CD4-positive, alpha-beta T cell (primary cell): ENCODE data around the gene MUC2. TPM values are rescaled to one million over a fixed set of nuclear protein-coding genes. Genes with fewer than 3 reads are reported as not detected.

Experiments used
- ATAC-seq: fragments of 200-7000 bp; cut with Tn5 transposase; one replicate; pipeline ENCODE4 v1.10.0; 2022; ENCODE audit warnings: mild to moderate bottlenecking; ENCODE audit not compliant: poor library complexity
- CTCF ChIA-PET: fragments of 350-600 bp; sonication (Branson Sonifier 250); formaldehyde crosslinking; loops from one replicate; lab custom pipeline; 2021; ENCODE audit warnings: antibody characterized with exemption, inconsistent platforms; lab: Charles Lee
- POLR2A ChIA-PET: fragments of 350-600 bp; sonication (Branson Sonifier 250); formaldehyde crosslinking; loops from one replicate; lab custom pipeline; 2021; ENCODE audit warnings: antibody characterized with exemption, inconsistent platforms; lab: Charles Lee
- DNase-seq, 14 experiments: peaks; one replicate each; pipeline ENCODE4 v3.0.0-alpha.2; 2013 to 2020; ENCODE audit warnings: mixed read lengths in 2 of 14
- H3K27ac ChIP-seq, 2 donors: one replicate each; pipeline versions ENCODE4 v1.5.1 to v1.7.0; 2013; ENCODE audit warnings: low read length in 2 of 2, low read depth in 1 of 2, mild to moderate bottlenecking in 1 of 2
- H3K27me3 ChIP-seq, 2 experiments: 1 replicate in 1 of 2; 2 replicates in 1 of 2; pipeline versions ENCODE4 v1.6.1 to v1.7.0; 2013; ENCODE audit warnings: low read length in 2 of 2, control low read depth in 1 of 2, mild to moderate bottlenecking in 1 of 2, moderate library complexity in 1 of 2; ENCODE audit not compliant: insufficient read depth in 2 of 2, control insufficient read depth in 1 of 2
- H3K36me3 ChIP-seq: one replicate; pipeline ENCODE4 v1.6.1; 2013; ENCODE audit warnings: low read length, control low read depth; ENCODE audit not compliant: insufficient read depth
- H3K4me1 ChIP-seq: one replicate; pipeline ENCODE4 v1.6.1; 2013; ENCODE audit warnings: low read length, control low read depth; ENCODE audit not compliant: insufficient read depth
- H3K4me3 ChIP-seq: one replicate; pipeline ENCODE4 v1.5.1; 2013; ENCODE audit warnings: mild to moderate bottlenecking, low read length, moderate library complexity
- H3K9me3 ChIP-seq, 2 experiments: 1 replicate in 1 of 2; 2 replicates in 1 of 2; pipeline versions ENCODE4 v1.6.1 to v1.7.0; 2013; ENCODE audit warnings: low read length in 2 of 2, mild to moderate bottlenecking in 2 of 2, control low read depth in 1 of 2, moderate library complexity in 1 of 2; ENCODE audit not compliant: control insufficient read depth in 1 of 2, insufficient read depth in 1 of 2
- H3K27ac Mint-ChIP-seq: one replicate; pipeline ENCODE4 v1.8.0; 2020; ENCODE audit warnings: mixed read lengths
- H3K27me3 Mint-ChIP-seq: one replicate; pipeline ENCODE4 v1.8.0; 2021; ENCODE audit warnings: mixed read lengths
- H3K36me3 Mint-ChIP-seq: one replicate; pipeline ENCODE4 v1.8.0; 2021; ENCODE audit warnings: low read depth, mixed read lengths
- H3K4me1 Mint-ChIP-seq: one replicate; pipeline ENCODE4 v1.8.0; 2021; ENCODE audit warnings: low read depth, mixed read lengths
- H3K4me3 Mint-ChIP-seq: one replicate; pipeline ENCODE4 v1.8.0; 2020; ENCODE audit warnings: mild to moderate bottlenecking, mixed read lengths
- H3K9me3 Mint-ChIP-seq: one replicate; pipeline ENCODE4 v1.8.0; 2020; ENCODE audit warnings: mixed read lengths
- intact Hi-C, 2 experiments: fragments of 100-400 bp; cut with DNase I in 1 of 2; cut with micrococcal nuclease in 1 of 2; formaldehyde crosslinking; loops; one replicate each; pipeline versions ENCODE4 v1.15.1 to v1.9.0; 2023 to 2025; cut with DNase I, micrococcal nuclease
- total RNA-seq, 174 experiments: library from RNA in 2 of 174; stranded (reverse) in 2 of 174; gene quantifications; one replicate each; pipeline ENCODE4 v1.2.3 and lab custom pipeline; 2021 to 2026
- TF ChIP-seq, protein P1 (sequence below): fragments of 200-600 bp; IDR thresholded peaks from one replicate; pipeline ENCODE4 v1.8.0; 2022; ENCODE audit warnings: antibody characterized with exemption, mild to moderate bottlenecking

The MUC2 gene
- total RNA-seq, 2 experiments from 2014 or later = not detected

GRCh38 chr11:1047595-1048156 lies 27.0 kb upstream of the MUC2 start:
- peaks cover 10% of the 10 kb centered on the region for H3K4me1 ChIP-seq
- peaks cover 5% of the 10 kb centered on the region for H3K27me3 Mint-ChIP-seq
- no peaks in the 10 kb centered on the region for H3K36me3 Mint-ChIP-seq
- POLR2A ChIA-PET = no interaction called here
- peaks cover 0 to 7% of the 10 kb centered on the region in 2 experiments for H3K9me3 ChIP-seq
- no peak for ATAC-seq
- no peak overlapping the region for H3K27ac Mint-ChIP-seq
- no peaks in the 10 kb centered on the region for H3K4me1 Mint-ChIP-seq
- no peak for DNase-seq
- intact Hi-C loops = no loop called here
- TF ChIP-seq, protein P1, sequence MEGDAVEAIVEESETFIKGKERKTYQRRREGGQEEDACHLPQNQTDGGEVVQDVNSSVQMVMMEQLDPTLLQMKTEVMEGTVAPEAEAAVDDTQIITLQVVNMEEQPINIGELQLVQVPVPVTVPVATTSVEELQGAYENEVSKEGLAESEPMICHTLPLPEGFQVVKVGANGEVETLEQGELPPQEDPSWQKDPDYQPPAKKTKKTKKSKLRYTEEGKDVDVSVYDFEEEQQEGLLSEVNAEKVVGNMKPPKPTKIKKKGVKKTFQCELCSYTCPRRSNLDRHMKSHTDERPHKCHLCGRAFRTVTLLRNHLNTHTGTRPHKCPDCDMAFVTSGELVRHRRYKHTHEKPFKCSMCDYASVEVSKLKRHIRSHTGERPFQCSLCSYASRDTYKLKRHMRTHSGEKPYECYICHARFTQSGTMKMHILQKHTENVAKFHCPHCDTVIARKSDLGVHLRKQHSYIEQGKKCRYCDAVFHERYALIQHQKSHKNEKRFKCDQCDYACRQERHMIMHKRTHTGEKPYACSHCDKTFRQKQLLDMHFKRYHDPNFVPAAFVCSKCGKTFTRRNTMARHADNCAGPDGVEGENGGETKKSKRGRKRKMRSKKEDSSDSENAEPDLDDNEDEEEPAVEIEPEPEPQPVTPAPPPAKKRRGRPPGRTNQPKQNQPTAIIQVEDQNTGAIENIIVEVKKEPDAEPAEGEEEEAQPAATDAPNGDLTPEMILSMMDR = no peak
- peaks cover 5 to 9% of the 10 kb centered on the region in 2 experiments for H3K27me3 ChIP-seq
- no peaks in the 10 kb centered on the region for H3K9me3 Mint-ChIP-seq
- no peaks in the 10 kb centered on the region for H3K36me3 ChIP-seq
- no peak overlapping the region for H3K27ac ChIP-seq
- no peak overlapping the region for H3K4me3 Mint-ChIP-seq
- CTCF ChIA-PET = no interaction called here
- no peak overlapping the region for H3K4me3 ChIP-seq

GRCh38 chr11:1048375-1049070 lies 26.2 kb upstream of the MUC2 start:
- Mint-ChIP-seq H3K4me1 (no peaks in the 10 kb centered on the region), H3K36me3 (no peaks in the 10 kb centered on the region), H3K27ac (no peak overlapping the region), H3K27me3 (peaks cover 5% of the 10 kb centered on the region), H3K9me3 (no peaks in the 10 kb centered on the region), H3K4me3 (no peak overlapping the region)
- Histone ChIP-seq H3K27me3 (peaks cover 5 to 9% of the 10 kb centered on the region in 2 experiments), H3K9me3 (peaks cover 0 to 2% of the 10 kb centered on the region in 2 experiments), H3K4me3 (no peak overlapping the region), H3K4me1 (peaks cover 10% of the 10 kb centered on the region), H3K27ac (no peak overlapping the region), H3K36me3 (no peaks in the 10 kb centered on the region)
- TF ChIP-seq, protein P1 = no peak
- intact Hi-C loops = no loop called here
- no peak for ATAC-seq
- DNase-seq = no peak
- ChIA-PET POLR2A (no interaction called here), CTCF (no interaction called here)

DNA sequence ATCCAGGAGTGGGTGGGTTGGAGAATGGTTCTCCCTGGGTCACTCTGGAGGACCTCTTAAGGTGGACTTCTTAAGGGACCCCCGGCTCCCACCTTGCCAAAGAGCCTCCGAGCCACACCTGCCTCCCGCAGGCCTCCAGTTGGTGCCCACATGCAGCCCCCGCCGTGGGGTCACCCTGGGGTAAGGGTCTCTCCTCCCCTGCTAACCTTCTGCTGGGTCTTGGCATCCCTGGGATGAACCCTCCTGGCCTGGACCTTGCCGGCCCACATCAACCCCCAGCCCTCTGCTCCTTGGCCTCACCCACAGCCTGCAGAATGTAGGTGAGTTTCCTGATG lies 25.6 kb upstream of the MUC2 start:
- DNase-seq (no peak), ATAC-seq (no peak)
- H3K27me3 Mint-ChIP-seq = peaks cover 5% of the 10 kb centered on the region
- H3K27ac Mint-ChIP-seq = no peak overlapping the region
- no peak overlapping the region for H3K4me3 Mint-ChIP-seq
- peaks cover 10% of the 10 kb centered on the region for H3K4me1 ChIP-seq
- POLR2A ChIA-PET = no interaction called here
- no peaks in the 10 kb centered on the region for H3K9me3 ChIP-seq
- TF ChIP-seq, protein P1 = no peak
- H3K4me1 Mint-ChIP-seq = no peaks in the 10 kb centered on the region
- no peaks in the 10 kb centered on the region for H3K36me3 Mint-ChIP-seq
- no peak overlapping the region for H3K4me3 ChIP-seq
- H3K27me3 ChIP-seq = peaks cover 5 to 9% of the 10 kb centered on the region in 2 experiments
- no peak overlapping the region for H3K27ac ChIP-seq
- H3K9me3 Mint-ChIP-seq = no peaks in the 10 kb centered on the region
- H3K36me3 ChIP-seq = no peaks in the 10 kb centered on the region
- intact Hi-C loops = no loop called here
- CTCF ChIA-PET = no interaction called here
